GM18868 (cell line): ENCODE measurements around the gene DPH3.

ENCODE experiments used
- ATAC-seq: cut with Tn5 transposase; IDR thresholded peaks from one replicate; pipeline ENCODE4 v1.9.1; 2021; ENCODE audit warnings: mild to moderate bottlenecking, moderate library complexity; ENCODE audit not compliant: unreplicated experiment

Gene DPH3

DNA sequence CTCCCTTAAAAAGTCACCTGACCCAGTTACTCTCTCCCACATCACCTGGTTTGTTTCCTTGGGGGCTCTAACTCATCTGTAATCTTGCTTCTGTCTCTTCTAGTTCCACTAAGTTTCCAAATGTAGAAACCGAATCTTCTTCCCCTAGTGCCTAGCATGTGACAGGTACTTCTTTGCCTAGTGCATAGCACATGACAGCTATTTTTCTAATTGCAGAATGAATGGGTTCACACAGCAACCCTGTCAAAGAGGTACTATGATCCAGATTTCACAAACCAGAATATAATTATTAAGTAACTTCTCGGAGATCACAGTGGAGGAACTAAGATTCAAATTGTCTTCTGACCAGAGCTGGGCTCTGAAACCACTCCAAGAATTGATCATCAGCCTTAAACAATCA lies 7.4 kb downstream of the DPH3 start:
- ATAC-seq, result no peak

- ATAC-seq, result no peak
Observed at GRCh38 chr3:16255726-16256125, 9.0 kb downstream of the DPH3 start.

DNA sequence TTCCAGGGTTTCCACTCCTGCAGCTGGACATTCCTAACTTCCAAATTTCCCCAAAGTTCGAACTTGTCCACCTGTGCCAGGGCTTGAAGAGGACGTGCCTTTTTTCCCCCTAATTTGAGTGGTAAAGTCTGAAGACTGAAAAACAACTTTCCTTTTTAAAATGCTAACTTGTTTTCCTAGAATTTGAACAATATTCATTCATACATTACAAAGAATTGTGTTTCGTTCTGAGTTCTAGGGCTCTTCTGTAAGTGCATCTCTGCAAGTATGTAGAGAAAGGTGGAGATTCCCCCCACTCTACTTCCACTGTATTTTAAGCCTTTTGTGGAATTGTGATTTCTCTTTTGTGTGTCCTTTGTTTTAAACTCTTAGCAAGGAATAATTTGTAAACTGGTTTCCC lies 9.4 kb downstream of the DPH3 start:
- ATAC-seq, result no peak

DNA sequence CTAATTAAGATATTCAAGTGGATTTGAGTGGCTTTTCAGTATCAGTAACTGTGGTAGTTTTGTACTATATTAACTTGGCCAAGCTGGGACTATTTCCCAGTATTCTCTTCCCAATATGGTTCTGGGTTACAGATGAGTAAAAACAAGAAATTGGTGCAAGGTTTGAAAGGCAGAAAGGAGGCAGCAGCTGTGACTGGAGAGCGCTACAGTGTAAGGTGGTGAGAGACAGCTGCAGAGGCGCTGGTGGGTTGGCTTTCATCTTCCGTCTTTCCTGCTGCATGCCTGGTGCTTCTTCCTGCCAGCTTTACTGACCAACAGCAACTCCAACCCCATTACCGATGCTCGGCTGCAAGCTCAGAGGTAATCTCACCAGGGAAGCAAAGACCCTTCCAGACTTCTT lies 9.8 kb downstream of the DPH3 start:
- ATAC-seq, result no peak

DNA sequence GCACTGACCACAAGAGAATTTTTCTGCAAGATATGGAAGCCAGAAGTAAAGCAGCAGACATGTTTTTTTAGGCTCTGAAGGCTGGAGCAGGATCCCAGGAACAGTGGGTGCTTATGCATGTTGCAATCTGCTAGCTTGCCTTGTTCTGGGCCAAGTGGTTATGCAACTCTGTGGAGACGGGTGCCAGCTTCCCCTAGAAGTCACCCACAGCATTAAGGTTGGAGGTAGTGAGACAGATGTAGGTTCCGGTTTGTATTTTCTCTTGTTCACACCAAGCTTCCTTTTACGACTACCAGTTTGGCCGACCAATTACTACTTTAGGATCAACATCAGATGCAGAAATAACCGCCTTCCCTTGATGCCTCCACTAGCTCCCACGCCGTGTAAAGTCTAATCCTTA lies 11.1 kb downstream of the DPH3 start:
- ATAC-seq, result no peak

DNA sequence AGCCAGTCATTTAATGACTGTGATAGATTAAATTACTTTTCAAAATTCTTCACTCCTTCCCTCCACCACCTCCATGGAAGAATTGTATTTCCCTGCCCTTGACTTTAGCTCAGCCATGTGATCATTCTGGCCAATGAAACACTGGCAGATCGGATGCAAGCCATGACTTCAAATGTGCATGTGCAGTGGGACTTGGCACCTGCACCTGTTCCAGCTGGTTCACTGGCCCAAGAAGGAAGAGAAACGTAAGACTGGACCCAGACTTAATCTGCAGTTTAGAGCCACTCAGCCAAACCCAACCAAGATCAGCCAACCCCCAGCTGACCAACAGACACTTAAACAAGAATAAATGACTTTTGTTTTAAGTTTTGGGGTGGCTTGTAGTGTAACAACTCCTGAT lies 11.8 kb downstream of the DPH3 start:
- no peak for ATAC-seq

DNA sequence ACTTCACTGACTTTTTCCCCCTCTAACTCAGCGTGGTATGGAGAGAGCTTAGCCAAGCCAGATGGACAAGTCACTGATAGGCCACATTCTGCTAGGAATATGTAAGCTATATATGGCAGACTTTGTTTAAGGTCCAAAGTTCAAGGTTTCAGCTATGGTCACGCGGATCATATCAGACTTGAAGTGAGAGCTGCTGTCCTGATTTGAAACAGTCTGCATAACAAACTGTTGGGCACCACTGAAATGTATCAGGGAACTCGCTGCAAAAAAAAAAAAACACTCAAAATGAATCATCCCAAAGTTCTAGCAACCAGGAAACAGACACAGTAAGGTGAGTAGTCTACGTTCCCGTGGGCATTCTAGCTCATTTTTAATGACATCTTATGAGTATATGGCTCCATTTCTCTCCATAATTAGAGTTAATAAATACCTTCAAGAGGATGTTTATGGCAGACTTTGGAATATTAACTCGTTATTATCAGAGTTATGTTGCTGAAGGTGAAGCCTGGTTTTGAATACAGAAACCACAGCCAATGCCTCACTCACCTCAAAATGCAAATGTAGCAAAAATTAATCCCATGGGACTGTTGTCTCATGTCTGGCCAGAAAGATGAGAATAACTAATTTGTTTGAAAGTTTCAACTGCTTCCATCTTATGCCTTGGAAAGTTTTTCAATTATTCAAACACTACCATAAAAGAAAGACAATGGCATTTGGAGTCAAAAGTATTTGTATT lies 12.3 kb downstream of the DPH3 start:
- ATAC-seq, result no peak

- ATAC-seq, result no peak
Observed at GRCh38 chr3:16251316-16252085, 13.2 kb downstream of the DPH3 start.

GRCh38 chr3:16249886-16250285 lies 14.9 kb downstream of the DPH3 start:
- ATAC-seq, result no peak

GRCh38 chr3:16249336-16249735 lies 15.4 kb downstream of the DPH3 start:
- no peak for ATAC-seq

- ATAC-seq, result no peak
Observed at GRCh38 chr3:16248556-16248955, 16.2 kb downstream of the DPH3 start.

DNA sequence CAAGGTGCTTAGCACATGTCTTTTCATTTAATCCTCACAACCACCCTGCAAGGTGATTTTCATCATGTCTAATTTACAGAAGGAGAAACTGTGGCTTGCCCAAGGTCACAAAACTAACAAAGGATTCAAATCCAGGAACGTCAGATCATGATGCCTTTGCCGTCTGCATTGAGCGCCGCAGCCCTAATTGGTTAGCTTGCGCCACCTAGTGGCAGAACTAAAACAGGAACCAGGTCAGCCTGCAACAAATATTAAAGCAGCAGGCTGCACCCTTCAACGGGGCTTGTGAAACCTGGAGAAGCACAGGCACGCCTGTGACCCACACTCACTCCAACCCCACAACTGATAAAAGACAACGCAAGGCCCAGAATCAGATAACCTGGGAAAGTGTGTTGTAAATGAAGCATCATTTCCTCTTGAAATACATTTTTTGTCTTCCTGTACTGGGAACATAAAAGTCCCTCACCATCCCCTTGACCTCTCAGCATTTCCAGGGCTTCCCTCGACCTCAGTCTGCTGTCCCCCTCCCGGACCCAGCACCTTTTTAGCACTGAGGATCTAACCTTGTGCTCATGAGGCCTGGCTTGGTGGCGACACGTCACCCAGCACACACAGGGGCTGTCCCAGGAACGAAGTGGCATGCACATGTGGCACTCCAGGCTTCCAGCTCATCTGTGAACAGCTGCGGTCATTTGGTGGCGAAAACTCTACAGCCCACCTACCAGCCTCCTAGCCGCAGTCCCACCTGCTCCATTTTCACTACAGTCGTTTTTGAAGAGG lies 17.3 kb downstream of the DPH3 start:
- peak; percentile 78 for ATAC-seq

- ATAC-seq, result no peak
Observed at GRCh38 chr3:16245609-16246008, 19.1 kb downstream of the DPH3 start.

DNA sequence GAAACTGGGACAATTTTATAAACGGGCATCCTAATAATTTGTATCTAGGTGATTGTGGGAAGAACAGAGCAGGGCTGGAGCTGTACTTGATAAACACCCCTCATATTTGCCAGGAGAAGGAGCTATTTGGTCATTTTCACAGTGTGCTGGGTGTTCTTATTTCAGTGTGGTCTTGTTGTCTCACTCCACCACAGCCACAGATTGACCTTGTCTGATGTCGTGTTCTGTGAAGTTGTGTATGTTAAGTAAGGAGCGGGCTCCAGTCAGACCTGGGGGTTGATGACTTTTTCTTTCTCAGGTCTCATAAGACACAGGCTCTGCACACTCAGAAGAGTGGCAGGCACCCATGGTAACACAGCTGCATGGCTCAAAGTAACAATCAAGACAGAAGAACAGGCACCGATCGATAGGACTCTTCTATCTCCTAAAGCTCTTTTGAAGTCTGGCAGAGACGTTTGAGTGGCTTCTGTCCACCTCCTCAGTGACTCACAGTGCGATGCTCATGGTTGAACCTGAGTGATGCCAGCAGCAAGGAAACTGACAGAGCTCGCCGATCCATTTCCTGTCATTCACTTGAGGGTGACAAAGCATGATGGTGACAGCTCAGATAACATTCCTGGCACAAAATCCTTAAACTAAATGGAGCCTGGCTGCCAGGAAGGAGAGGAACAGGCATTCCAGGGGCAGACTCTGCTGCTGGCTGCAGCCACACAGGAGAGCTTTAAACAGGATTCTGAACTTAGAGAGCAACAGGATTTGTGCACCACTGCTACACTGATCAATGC lies 20.8 kb downstream of the DPH3 start:
- ATAC-seq, result no peak

- ATAC-seq, result no peak
Observed at GRCh38 chr3:16242177-16242576, 22.6 kb downstream of the DPH3 start.

DNA sequence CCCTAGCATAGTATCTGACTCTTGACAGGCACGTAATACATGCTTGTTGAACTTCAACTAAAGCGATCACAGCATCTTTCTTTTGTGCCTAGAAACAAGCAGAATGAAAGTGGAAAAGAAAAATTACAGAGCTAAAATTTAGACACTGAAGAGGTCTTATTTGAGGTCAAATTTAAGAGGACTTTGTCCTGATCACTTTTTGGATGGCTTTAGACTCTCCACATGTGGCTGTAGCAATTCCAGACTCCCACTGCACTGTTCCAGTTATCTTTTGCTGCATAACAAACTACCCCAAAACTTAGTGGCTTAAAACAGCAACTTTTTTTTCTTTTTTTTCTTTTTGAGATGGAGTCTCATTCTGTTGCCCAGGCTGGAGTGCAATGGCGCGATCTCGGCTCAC lies 23.5 kb downstream of the DPH3 start:
- ATAC-seq, result no peak

- no peak for ATAC-seq
Observed at GRCh38 chr3:16240229-16241023, 24.3 kb downstream of the DPH3 start.

DNA sequence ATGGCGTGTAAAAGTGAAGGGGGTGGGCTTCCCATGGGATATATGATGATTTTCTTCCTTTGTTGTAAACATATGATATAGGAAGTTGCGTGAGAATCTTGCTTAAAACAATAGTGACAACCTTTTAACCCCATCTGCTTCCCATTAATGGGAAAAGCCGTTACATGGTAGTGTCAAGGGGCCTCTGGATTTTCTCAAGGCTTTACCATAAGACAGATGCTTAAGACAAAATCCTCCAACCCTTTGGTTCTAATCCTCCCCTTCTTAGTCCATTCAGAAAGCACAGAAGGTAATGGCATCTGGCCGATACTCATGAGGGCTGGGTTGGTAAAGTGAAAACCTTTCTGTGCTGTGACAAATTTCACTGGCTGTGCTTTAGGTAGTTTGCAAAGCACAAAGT lies 25.0 kb downstream of the DPH3 start:
- no peak for ATAC-seq

DNA sequence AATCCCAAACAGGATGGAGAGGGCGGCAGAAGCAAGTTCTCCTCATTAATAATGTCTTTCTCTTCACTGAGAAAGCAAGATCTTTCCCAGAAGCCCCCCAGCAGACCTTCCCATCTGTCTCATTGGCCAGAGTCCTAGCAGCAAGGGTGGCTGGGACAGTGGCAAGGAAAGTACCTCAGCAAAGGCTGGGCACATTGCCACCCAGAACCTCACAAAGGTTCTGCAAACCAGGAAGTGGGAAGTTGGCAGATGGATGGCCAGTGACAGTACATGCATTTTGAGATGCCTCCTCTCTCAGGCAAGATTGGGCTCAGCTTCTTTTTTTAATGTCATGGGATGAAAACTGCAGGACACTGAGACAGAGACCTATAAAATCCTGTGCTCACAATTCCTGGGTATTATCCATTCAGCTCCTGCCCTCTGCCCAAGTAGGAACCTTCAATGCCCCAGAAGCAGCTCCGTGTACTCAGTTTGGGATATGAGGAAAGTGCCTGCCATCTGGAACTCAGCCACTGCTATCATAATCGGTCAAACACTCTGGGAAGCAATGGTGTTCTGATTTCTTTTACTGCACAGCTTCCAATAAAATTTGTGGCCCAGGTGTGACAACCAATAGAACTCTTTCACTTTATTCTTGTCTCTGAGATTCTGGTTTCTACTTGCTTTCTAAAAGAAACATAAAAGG lies 25.5 kb downstream of the DPH3 start:
- no peak for ATAC-seq
